ENCODE data around the gene SLC24A3. TPM values are rescaled to one million over a fixed set of nuclear protein-coding genes. Genes with fewer than 3 reads are reported as not detected.

SLC24A3 gene
- total RNA-seq, 1 experiment from 2014 or later, result 0.06 TPM

GRCh38 chr20:19765266-19765665, 552.8 kb downstream of the SLC24A3 start:
- no peak for DNase-seq (ENCODE audit: low read depth)

GRCh38 chr20:19765913-19766312, 553.5 kb downstream of the SLC24A3 start:
- DNase-seq (ENCODE audit: low read depth), result no peak

GRCh38 chr20:19767070-19767469, 554.6 kb downstream of the SLC24A3 start:
- DNase-seq (ENCODE audit: low read depth), result no peak

- no peak for DNase-seq (ENCODE audit: low read depth)
Measured at GRCh38 chr20:19768325-19768842, 555.9 kb downstream of the SLC24A3 start.

- no peak for DNase-seq (ENCODE audit: low read depth)
Measured at GRCh38 chr20:19769507-19769906, 557.1 kb downstream of the SLC24A3 start.

- DNase-seq (ENCODE audit: low read depth), result no peak
Measured at GRCh38 chr20:19770375-19770774, 557.9 kb downstream of the SLC24A3 start.

GRCh38 chr20:19771031-19771430, 558.6 kb downstream of the SLC24A3 start:
- no peak for DNase-seq (ENCODE audit: low read depth)
